ENCODE data around the gene CD163L1.

DNA sequence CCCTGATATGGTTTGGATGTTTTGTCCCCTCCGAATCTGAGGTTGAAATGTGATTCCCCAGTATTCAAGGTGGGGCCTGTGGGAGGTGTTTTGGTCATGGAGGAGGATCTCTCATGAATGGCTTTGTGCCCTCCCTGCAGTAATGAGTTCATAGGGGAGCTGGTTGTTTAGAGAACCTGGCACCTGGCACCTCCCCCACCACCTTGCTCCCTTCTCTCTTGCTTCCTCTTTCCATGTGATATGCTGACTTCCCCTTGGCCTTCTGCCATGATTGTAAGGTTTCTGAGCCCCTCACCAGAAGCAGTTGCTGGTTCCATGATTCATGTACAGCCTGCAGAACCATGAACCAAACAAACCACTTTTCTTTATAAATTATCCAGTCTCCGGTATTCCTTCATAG, 32.6 kb downstream of the CD163L1 start:
- no peak for TF ChIP-seq CTCF (IDR thresholded peaks at IDR 0.05)
- no peak for TF ChIP-seq POLR2A (IDR thresholded peaks at IDR 0.05)

Measured in body of pancreas (tissue), 4 donors.